HUDEP-2 (cell line): ENCODE measurements around the gene APP.

Experiments used
- DNase-seq, 76 experiments: peaks; one replicate each; lab custom pipeline; 2025; ENCODE audit not compliant: unreplicated experiment in 76 of 76; lab: John Stamatoyannopoulos, UW

Gene APP

GRCh38 chr21:26130249-26130881 lies 40.2 kb downstream of the APP start:
- no peak for DNase-seq

GRCh38 chr21:26127918-26128317 lies 42.7 kb downstream of the APP start:
- DNase-seq: no peak

GRCh38 chr21:26127073-26127814 lies 43.3 kb downstream of the APP start:
- DNase-seq: no peak

- DNase-seq: no peak
Observed at GRCh38 chr21:26126168-26126553, 44.4 kb downstream of the APP start.

- no peak for DNase-seq
Observed at GRCh38 chr21:26125433-26126167, 45.0 kb downstream of the APP start.

- DNase-seq: no peak
Observed at GRCh38 chr21:26124896-26125295, 45.7 kb downstream of the APP start.

- DNase-seq: peak in 1 of 76 experiments; percentile 15
Observed at GRCh38 chr21:26124421-26124833, 46.1 kb downstream of the APP start.

GRCh38 chr21:26123012-26123411 lies 47.6 kb downstream of the APP start:
- no peak for DNase-seq

- DNase-seq: no peak
Observed at GRCh38 chr21:26120828-26121227, 49.7 kb downstream of the APP start.

GRCh38 chr21:26119906-26120305 lies 50.7 kb downstream of the APP start:
- no peak for DNase-seq

- no peak for DNase-seq
Observed at GRCh38 chr21:26118938-26119540, 51.5 kb downstream of the APP start.

- DNase-seq: no peak
Observed at GRCh38 chr21:26117972-26118367, 52.6 kb downstream of the APP start.

GRCh38 chr21:26117324-26117971 lies 53.1 kb downstream of the APP start:
- DNase-seq: no peak

- no peak for DNase-seq
Observed at GRCh38 chr21:26116456-26117011, 54.0 kb downstream of the APP start.

- DNase-seq: no peak
Observed at GRCh38 chr21:26115899-26116298, 54.7 kb downstream of the APP start.

GRCh38 chr21:26115305-26115704 lies 55.3 kb downstream of the APP start:
- no peak for DNase-seq

- DNase-seq: no peak
Observed at GRCh38 chr21:26112975-26113374, 57.6 kb downstream of the APP start.

GRCh38 chr21:26112127-26112742 lies 58.3 kb downstream of the APP start:
- no peak for DNase-seq

- no peak for DNase-seq
Observed at GRCh38 chr21:26110715-26111114, 59.9 kb downstream of the APP start.

- no peak for DNase-seq
Observed at GRCh38 chr21:26107429-26107828, 63.1 kb downstream of the APP start.
